HepG2 (cell line): ENCODE measurements around the gene UTP20. TPM values are rescaled to one million over a fixed set of nuclear protein-coding genes. Genes with fewer than 3 reads are reported as not detected.

Experiments used
- ATAC-seq: fragments of 200-7000 bp; cut with Tn5 transposase; 3 replicates; pipeline ENCODE4 v1.9.1; 2020; ENCODE audit warnings: mild to moderate bottlenecking, moderate library complexity
- BruUV-seq: library from RNA; stranded (reverse); fragments of 400-500 nt; replicated peaks from 2 replicates; lab custom pipeline; 2021; lab: Mats Ljungman, UMichigan
- CTCF ChIA-PET: fragments of 300-600 bp; formaldehyde crosslinking; extraction: SDS; loops from one replicate; lab custom pipeline; 2021; ENCODE audit warnings: low total read pairs, inconsistent platforms, low intra/inter-chr PET ratio; lab: Yijun Ruan, JAX
- POLR2A ChIA-PET: fragments of 350-600 bp; sonication (Branson Sonifier 250); formaldehyde crosslinking; loops from one replicate; lab custom pipeline; 2020; ENCODE audit warnings: antibody characterized with exemption, inconsistent platforms; lab: Yijun Ruan, JAX
- DNase-seq: peaks from one replicate; pipeline ENCODE4 v3.0.0-alpha.2; 2015; ENCODE audit warnings: low spot score
- FAIRE-seq: peaks from 3 replicates; lab custom pipeline; 2011; peaks lifted over from hg19 to GRCh38; lab: Jason Lieb, UNC
- H2AFZ ChIP-seq: one replicate; pipeline ENCODE4 v1.6.1; 2011; ENCODE audit warnings: low read length, inconsistent platforms
- H3K27ac ChIP-seq: fragments of 300-600 bp; 3 replicates; pipeline ENCODE4 v1.8.0; 2011; ENCODE audit warnings: mixed run types, mild to moderate bottlenecking, mixed read lengths, low read length, inconsistent platforms; ENCODE audit not compliant: insufficient read depth; ENCODE audit errors: extremely low read length
- H3K27me3 ChIP-seq, 2 experiments: fragments of 200-600 bp in 1 of 2; 2 replicates in 1 of 2; 3 replicates in 1 of 2; pipeline versions ENCODE4 v1.6.0 to v1.8.0; 2011; ENCODE audit warnings: low read length in 2 of 2, mild to moderate bottlenecking in 2 of 2, moderate library complexity in 2 of 2, inconsistent platforms in 1 of 2; ENCODE audit not compliant: insufficient read depth in 2 of 2, control insufficient read depth in 1 of 2
- H3K36me3 ChIP-seq, 2 experiments: fragments of 200-600 bp in 1 of 2; replicated peaks in 1 of 2; 2 replicates in 1 of 2; 3 replicates in 1 of 2; pipeline versions ENCODE4 v1.5.1 to v1.8.0; 2011; ENCODE audit warnings: low read length in 2 of 2, inconsistent platforms in 1 of 2; ENCODE audit not compliant: insufficient read depth in 2 of 2, control insufficient read depth in 1 of 2
- H3K4me1 ChIP-seq: 2 replicates; pipeline ENCODE4 v1.5.1; 2012; ENCODE audit warnings: low read length, inconsistent platforms; ENCODE audit not compliant: insufficient read depth
- H3K4me2 ChIP-seq: 2 replicates; pipeline ENCODE4 v1.6.0; 2011; ENCODE audit warnings: low read depth, low read length, inconsistent platforms
- H3K4me3 ChIP-seq, 3 experiments: fragments of 200-600 bp in 1 of 3; sonication (generic), shearing (Covaris generic) in 1 of 3; replicated peaks in 1 of 3; 2 replicates each; pipeline ENCODE4 v1.5.1; 2011 to 2016; ENCODE audit warnings: low read length in 3 of 3, inconsistent platforms in 2 of 3, low read depth in 2 of 3, mild to moderate bottlenecking in 2 of 3, control low read depth in 1 of 3, mixed read lengths in 1 of 3; ENCODE audit not compliant: insufficient read depth in 1 of 3
- H3K79me2 ChIP-seq: one replicate; pipeline ENCODE4 v1.6.1; 2011; ENCODE audit warnings: low read length, inconsistent platforms; ENCODE audit not compliant: insufficient read depth
- H3K9ac ChIP-seq: 2 replicates; pipeline ENCODE4 v1.6.0; 2011; ENCODE audit warnings: mild to moderate bottlenecking, low read depth, low read length, inconsistent platforms; ENCODE audit not compliant: insufficient read depth
- H3K9me3 ChIP-seq: 2 replicates; pipeline ENCODE4 v1.5.1; 2012; ENCODE audit warnings: mild to moderate bottlenecking, low read length
- H4K20me1 ChIP-seq: 2 replicates; pipeline ENCODE4 v1.6.0; 2011; ENCODE audit warnings: inconsistent platforms, mild to moderate bottlenecking, low read length, moderate library complexity; ENCODE audit not compliant: insufficient read depth
- GMEB1 ChIP-seq: sonication (generic); formaldehyde crosslinking; IDR thresholded peaks from 2 replicates; pipeline ENCODE4 v1.5.1; 2020; ENCODE audit warnings: missing genetic modification reagents, mild to moderate bottlenecking, borderline replicate concordance
- KLF12 ChIP-seq: sonication (generic); formaldehyde crosslinking; IDR thresholded peaks from 2 replicates; pipeline ENCODE4 v1.4.0; 2020; ENCODE audit warnings: missing genetic modification reagents, borderline replicate concordance
- LCORL ChIP-seq, 2 experiments: fragments of 450-650 bp in 1 of 2; sonication (generic) in 1 of 2; formaldehyde crosslinking in 1 of 2; IDR thresholded peaks; 2 replicates each; pipeline versions ENCODE4 v1.5.0 to v1.6.1; 2017 to 2020; ENCODE audit warnings: antibody characterized with exemption in 1 of 2, missing genetic modification reagents in 1 of 2
- NKX3-1 ChIP-seq: sonication (generic); formaldehyde crosslinking; IDR thresholded peaks from 2 replicates; pipeline ENCODE4 v1.5.0; 2020; ENCODE audit warnings: missing genetic modification reagents
- PAX8 ChIP-seq: sonication (generic); formaldehyde crosslinking; IDR thresholded peaks from 2 replicates; pipeline ENCODE4 v1.8.0; 2022; ENCODE audit warnings: mild to moderate bottlenecking, missing genetic modification reagents, borderline replicate concordance
- PPARG ChIP-seq: conservative IDR thresholded peaks from 2 replicates; pipeline ENCODE4 v1.6.1; 2016; ENCODE audit warnings: missing biosample characterization, missing genetic modification reagents
- PREB ChIP-seq: sonication (generic); formaldehyde crosslinking; IDR thresholded peaks from 2 replicates; pipeline ENCODE4 v1.4.0; 2020; ENCODE audit warnings: missing genetic modification reagents
- PTBP1 ChIP-seq: fragments of 200-400 bp; formaldehyde crosslinking; IDR thresholded peaks from 2 replicates; pipeline ENCODE4 v1.6.1; 2018; ENCODE audit warnings: low read length, low read depth; ENCODE audit not compliant: poor library complexity, severe bottlenecking
- RBM39 ChIP-seq: fragments of 200-400 bp; formaldehyde crosslinking; IDR thresholded peaks from one replicate; pipeline ENCODE4 v1.6.1; 2018; ENCODE audit warnings: antibody characterized with exemption, mild to moderate bottlenecking, low read depth, low read length; ENCODE audit not compliant: poor library complexity, severe bottlenecking
- TBL1XR1 ChIP-seq: fragments of 150-350 bp; IDR thresholded peaks from 2 replicates; pipeline ENCODE4 v1.6.1; 2014; ENCODE audit warnings: borderline replicate concordance, low read length; ENCODE audit not compliant: partially characterized antibody
- ZNF350 ChIP-seq: sonication (generic); formaldehyde crosslinking; IDR thresholded peaks from 2 replicates; pipeline ENCODE4 v1.4.0; 2020; ENCODE audit warnings: mild to moderate bottlenecking, low read depth, missing genetic modification reagents, borderline replicate concordance
- ZNF510 ChIP-seq: sonication (generic); formaldehyde crosslinking; IDR thresholded peaks from 2 replicates; pipeline ENCODE4 v1.4.0; 2020; ENCODE audit warnings: low read depth, mild to moderate bottlenecking, missing genetic modification reagents
- ZNF564 ChIP-seq: sonication (generic); formaldehyde crosslinking; IDR thresholded peaks from 2 replicates; pipeline ENCODE4 v1.8.1; 2023; ENCODE audit warnings: mild to moderate bottlenecking, missing genetic modification reagents
- ZNF580 ChIP-seq: IDR thresholded peaks from 2 replicates; pipeline ENCODE4 v1.6.1; 2016; ENCODE audit warnings: low read depth, borderline replicate concordance
- ZNF772 ChIP-seq: sonication (generic); formaldehyde crosslinking; IDR thresholded peaks from 2 replicates; pipeline ENCODE4 v1.5.0; 2020; ENCODE audit warnings: mild to moderate bottlenecking, missing genetic modification reagents
- ZSCAN31 ChIP-seq: sonication (generic); formaldehyde crosslinking; IDR thresholded peaks from 2 replicates; pipeline ENCODE4 v1.5.0; 2020; ENCODE audit warnings: low read depth, mild to moderate bottlenecking, missing genetic modification reagents
- in situ Hi-C: cut with HindIII; loops from 2 replicates; pipeline ENCODE4 v1.10.0; 2017; ENCODE audit warnings: low pct_unique_long_range_greater_than_20kb; ENCODE audit not compliant: extremely low pct_ligation_motif_present
- intact Hi-C: fragments of 100-400 bp; cut with micrococcal nuclease; formaldehyde crosslinking; loops from one replicate; pipeline ENCODE4 v1.10.0; 2022; ENCODE audit not compliant: unreplicated experiment
- polyA plus RNA-seq, 8 experiments: library from polyadenylated mRNA; depleted of rRNA in 3 of 8; stranded (reverse) in 7 of 8; unstranded in 1 of 8; fragments of >200 nt; fragmentation: Illumina TruSeq in 4 of 8; extraction: Trizol in 4 of 8; gene quantifications; 2 replicates each; pipeline versions ENCODE4 v1.2.1 to v1.2.3, GENCODE V29; 2011 to 2016; ENCODE audit warnings: low read depth in 4 of 8, missing spikeins in 1 of 8, mixed read lengths in 1 of 8; ENCODE audit not compliant: insufficient read depth in 1 of 8
- total RNA-seq, 5 experiments: library from RNA; depleted of rRNA; stranded (reverse); fragments of >200 nt; fragmentation: Illumina TruSeq; extraction: Trizol; gene quantifications; 2 replicates each; pipeline ENCODE4 v1.2.3, GENCODE V29; 2016; ENCODE audit warnings: low read depth in 1 of 5

UTP20 gene
- total and polyA plus RNA-seq, 2 of the 13 experiments (the other 11 are each of a cell fraction or from before 2014, with no cell fraction given): 9.0 to 38.5 TPM

- no peak for DNase-seq
- ATAC-seq: no peak
- Histone ChIP-seq H4K20me1 (no peaks in the 10 kb centered on the region), H3K9me3 (no peaks in the 10 kb centered on the region), H2AFZ (no peak overlapping the region), H3K4me2 (no peak overlapping the region), H3K79me2 (no peaks in the 10 kb centered on the region), H3K27me3 (no peaks in the 10 kb centered on the region), H3K9ac (no peak overlapping the region), H3K36me3 (peaks cover 10 to 40% of the 10 kb centered on the region in 2 experiments), H3K4me3 (no peak overlapping the region), H3K27ac (no peak overlapping the region), H3K4me1 (no peaks in the 10 kb centered on the region)
- no TSS peak for BruUV-seq
- CTCF ChIA-PET: interaction anchor here (1.5 kb wide), 1 partner anchor 974 kb away, joined by 5 read pairs; no protein-coding TSS in a partner anchor
- intact Hi-C loops: no loop called here
- TF ChIP-seq PREB (CRISPR knock-in tag) (no peak), PTBP1 (no peak), RBM39 (no peak), ZNF564 (CRISPR knock-in tag) (no peak), PAX8 (no peak), NKX3-1 (CRISPR knock-in tag) (no peak), LCORL (IDR thresholded peaks at IDR 0.05) (no peak), LCORL (CRISPR knock-in tag; IDR thresholded peaks at IDR 0.05) (no peak), ZNF580 (CRISPR knock-in tag) (no peak), ZNF772 (CRISPR knock-in tag) (no peak), GMEB1 (CRISPR knock-in tag) (no peak), ZNF510 (CRISPR knock-in tag) (no peak), ZNF350 (CRISPR knock-in tag) (no peak), PPARG (no peak), KLF12 (CRISPR knock-in tag) (no peak), TBL1XR1 (no peak), ZSCAN31 (CRISPR knock-in tag) (no peak)
- no peak for FAIRE-seq
- in situ Hi-C loops: loop anchor here (10.0 kb wide), 1 partner anchor 498 kb away; no protein-coding TSS in a partner anchor
- POLR2A ChIA-PET: no interaction called here
Measured at GRCh38 chr12:101322480-101322879, 42.6 kb downstream of the UTP20 start.
